ENCODE results near the gene CES5A. TPM values are rescaled to one million over a fixed set of nuclear protein-coding genes. Genes with fewer than 3 reads are reported as not detected.
"Not testable (repeated sequence)": the region's sequence is repeated elsewhere in the genome, so short reads cannot be mapped to it uniquely, and the experiment has no call there.

CES5A gene
- polyA plus RNA-seq, 3 donors = 0.06 to 0.18 TPM; not detected in 1

GRCh38 chr16:55834049-55834448, 41.1 kb downstream of the CES5A start:
- DNase-seq (ENCODE audit: extremely low read depth in 1 of 11, low read depth in 9 of 11, low spot score in 4 of 11) = no peak

- DNase-seq (ENCODE audit: extremely low read depth in 1 of 11, low read depth in 9 of 11, low spot score in 4 of 11) = no peak
Observed at GRCh38 chr16:55832773-55833691, 42.1 kb downstream of the CES5A start, which contains the start of gene CES1. Gene CES1, minus strand, starts transcription at chr16:55833096. Its CDS starts 41 bp downstream, at chr16:55833055.

GRCh38 chr16:55832425-55832772, 42.8 kb downstream of the CES5A start:
- no peak for DNase-seq (ENCODE audit: extremely low read depth in 1 of 11, low read depth in 9 of 11, low spot score in 4 of 11)

- DNase-seq (ENCODE audit: extremely low read depth in 1 of 11, low read depth in 9 of 11, low spot score in 4 of 11) = no peak
Observed at GRCh38 chr16:55830658-55831294, 44.4 kb downstream of the CES5A start.

GRCh38 chr16:55829232-55829631, 45.9 kb downstream of the CES5A start:
- not testable (repeated sequence) for DNase-seq (ENCODE audit: extremely low read depth in 1 of 11, low read depth in 9 of 11, low spot score in 4 of 11)

GRCh38 chr16:55828680-55829079, 46.5 kb downstream of the CES5A start:
- DNase-seq (ENCODE audit: extremely low read depth in 1 of 11, low read depth in 9 of 11, low spot score in 4 of 11) = no peak

GRCh38 chr16:55825115-55825728, 50.0 kb downstream of the CES5A start:
- DNase-seq (ENCODE audit: extremely low read depth in 1 of 11, low read depth in 9 of 11, low spot score in 4 of 11) = no peak

- DNase-seq (ENCODE audit: extremely low read depth in 1 of 11, low read depth in 9 of 11, low spot score in 4 of 11) = no peak
Observed at GRCh38 chr16:55824473-55825000, 50.6 kb downstream of the CES5A start.

GRCh38 chr16:55822280-55822810, 52.8 kb downstream of the CES5A start:
- DNase-seq (ENCODE audit: extremely low read depth in 1 of 11, low read depth in 9 of 11, low spot score in 4 of 11) = no peak

- DNase-seq (ENCODE audit: extremely low read depth in 1 of 11, low read depth in 9 of 11, low spot score in 4 of 11) = no peak
Observed at GRCh38 chr16:55821210-55821609, 54.0 kb downstream of the CES5A start.

- DNase-seq (ENCODE audit: extremely low read depth in 1 of 11, low read depth in 9 of 11, low spot score in 4 of 11) = no peak
Observed at GRCh38 chr16:55820615-55821014, 54.6 kb downstream of the CES5A start.

GRCh38 chr16:55817236-55817912, 57.8 kb downstream of the CES5A start:
- no peak for DNase-seq (ENCODE audit: extremely low read depth in 1 of 11, low read depth in 9 of 11, low spot score in 4 of 11)

- DNase-seq (ENCODE audit: extremely low read depth in 1 of 11, low read depth in 9 of 11, low spot score in 4 of 11) = not testable (repeated sequence)
Observed at GRCh38 chr16:55816222-55816621, 59.0 kb downstream of the CES5A start.

GRCh38 chr16:55815320-55815719, 59.9 kb downstream of the CES5A start:
- no peak for DNase-seq (ENCODE audit: extremely low read depth in 1 of 11, low read depth in 9 of 11, low spot score in 4 of 11)

GRCh38 chr16:55814174-55814573, 61.0 kb downstream of the CES5A start:
- not testable (repeated sequence) for DNase-seq (ENCODE audit: extremely low read depth in 1 of 11, low read depth in 9 of 11, low spot score in 4 of 11)

- not testable (repeated sequence) for DNase-seq (ENCODE audit: extremely low read depth in 1 of 11, low read depth in 9 of 11, low spot score in 4 of 11)
Observed at GRCh38 chr16:55813730-55814129, 61.4 kb downstream of the CES5A start.

- DNase-seq (ENCODE audit: extremely low read depth in 1 of 11, low read depth in 9 of 11, low spot score in 4 of 11) = no peak
Observed at GRCh38 chr16:55812951-55813350, 62.2 kb downstream of the CES5A start.

- DNase-seq (ENCODE audit: extremely low read depth in 1 of 11, low read depth in 9 of 11, low spot score in 4 of 11) = no peak
Observed at GRCh38 chr16:55811811-55812210, 63.4 kb downstream of the CES5A start.

- DNase-seq (ENCODE audit: extremely low read depth in 1 of 11, low read depth in 9 of 11, low spot score in 4 of 11) = no peak
Observed at GRCh38 chr16:55810451-55810961, 64.7 kb downstream of the CES5A start.
